Erythroblast (primary cell): ENCODE data around the gene YIPF4.

ENCODE experiments used
- GATA1 ChIP-seq: IDR thresholded peaks from 2 replicates; pipeline ENCODE4 v1.6.1; 2011; ENCODE audit warnings: low read depth, mild to moderate bottlenecking, control low read depth, low read length, moderate library complexity
- POLR2A ChIP-seq: IDR thresholded peaks from 2 replicates; pipeline ENCODE4 v1.6.1; 2011; ENCODE audit warnings: mild to moderate bottlenecking, low read length

GRCh38 chr2:32274289-32274688, 3.4 kb upstream of the YIPF4 start:
- TF ChIP-seq POLR2A (no peak), GATA1 (no peak)
